Measurements from ENCODE around the gene MATK.
"Not testable (repeated sequence)": the region's sequence is repeated elsewhere in the genome, so short reads cannot be mapped to it uniquely, and the experiment has no call there.

MATK gene

DNA sequence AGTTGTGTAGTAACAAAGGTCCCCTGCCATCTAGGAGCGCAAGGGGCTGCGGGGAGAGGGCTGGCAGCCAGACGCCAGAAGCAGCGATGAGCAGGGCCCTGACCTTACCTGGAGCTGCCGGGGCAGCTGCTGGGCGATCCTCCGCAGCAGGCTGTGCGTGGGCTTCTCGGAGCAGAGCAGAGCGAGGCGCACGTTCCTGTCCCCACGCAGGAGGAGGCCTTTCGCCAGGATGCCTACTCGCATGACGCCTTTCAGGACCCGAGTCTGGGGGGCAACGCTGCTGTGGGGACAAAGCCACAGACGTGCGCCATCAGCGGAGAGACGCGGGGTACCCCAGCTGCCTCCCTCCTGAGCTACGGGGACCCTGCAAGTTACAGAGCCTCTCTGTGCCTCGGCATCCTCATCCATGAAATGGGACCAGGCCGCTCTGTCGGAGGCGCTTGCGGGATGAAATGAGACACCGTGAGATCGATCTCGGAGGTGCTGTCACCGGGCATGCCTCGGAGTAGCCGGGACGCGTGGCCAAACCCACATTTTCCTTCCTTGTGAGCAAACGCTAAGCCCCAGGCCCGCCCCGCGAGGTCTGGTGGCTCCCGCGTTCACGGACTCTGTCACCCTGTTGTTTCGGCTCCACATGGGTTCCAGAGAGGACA lies 30.5 kb upstream of the MATK start:
- DNase-seq (ENCODE audit: low read depth in 2 of 2), result no peak

GRCh38 chr19:3816148-3816547 lies 30.0 kb upstream of the MATK start:
- DNase-seq (ENCODE audit: low read depth in 2 of 2), result not testable (repeated sequence)

- DNase-seq (ENCODE audit: low read depth in 2 of 2), result no peak
Observed at GRCh38 chr19:3814648-3815047, 28.5 kb upstream of the MATK start.

GRCh38 chr19:3813473-3814392 lies 27.6 kb upstream of the MATK start:
- DNase-seq (ENCODE audit: low read depth in 2 of 2), result no peak

DNA sequence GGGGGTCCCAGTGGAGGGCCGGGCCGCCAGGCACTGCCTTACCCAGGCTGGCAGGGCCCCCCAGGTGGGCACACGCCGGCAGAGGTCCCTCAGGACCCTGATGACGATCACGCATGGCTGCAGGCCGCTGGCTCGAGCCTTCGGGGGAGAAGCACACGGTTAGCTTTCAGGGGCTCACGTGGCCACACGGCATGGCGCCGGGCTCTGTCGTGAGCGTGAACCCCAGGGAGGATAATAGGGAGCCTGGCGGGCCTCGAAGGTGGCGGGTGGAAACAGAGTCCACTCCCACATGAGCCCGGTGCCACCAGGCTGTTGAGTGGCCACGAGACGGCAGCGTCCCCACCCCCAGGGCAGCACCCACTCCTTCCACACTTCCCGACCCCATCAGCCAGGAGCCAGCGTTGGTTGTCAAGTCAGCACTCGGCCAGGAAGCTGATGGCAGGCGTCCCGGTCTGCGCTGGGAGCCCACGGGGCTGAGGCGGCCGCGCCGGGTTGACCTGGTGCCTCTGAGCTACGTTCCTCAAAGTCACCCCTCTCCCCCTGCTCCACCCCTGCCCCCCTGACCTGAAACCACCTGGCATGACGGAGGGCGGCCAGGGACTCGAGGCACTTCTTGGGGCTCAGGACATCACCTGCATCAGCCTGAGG lies 24.7 kb upstream of the MATK start:
- DNase-seq (ENCODE audit: low read depth in 2 of 2), result no peak

DNA sequence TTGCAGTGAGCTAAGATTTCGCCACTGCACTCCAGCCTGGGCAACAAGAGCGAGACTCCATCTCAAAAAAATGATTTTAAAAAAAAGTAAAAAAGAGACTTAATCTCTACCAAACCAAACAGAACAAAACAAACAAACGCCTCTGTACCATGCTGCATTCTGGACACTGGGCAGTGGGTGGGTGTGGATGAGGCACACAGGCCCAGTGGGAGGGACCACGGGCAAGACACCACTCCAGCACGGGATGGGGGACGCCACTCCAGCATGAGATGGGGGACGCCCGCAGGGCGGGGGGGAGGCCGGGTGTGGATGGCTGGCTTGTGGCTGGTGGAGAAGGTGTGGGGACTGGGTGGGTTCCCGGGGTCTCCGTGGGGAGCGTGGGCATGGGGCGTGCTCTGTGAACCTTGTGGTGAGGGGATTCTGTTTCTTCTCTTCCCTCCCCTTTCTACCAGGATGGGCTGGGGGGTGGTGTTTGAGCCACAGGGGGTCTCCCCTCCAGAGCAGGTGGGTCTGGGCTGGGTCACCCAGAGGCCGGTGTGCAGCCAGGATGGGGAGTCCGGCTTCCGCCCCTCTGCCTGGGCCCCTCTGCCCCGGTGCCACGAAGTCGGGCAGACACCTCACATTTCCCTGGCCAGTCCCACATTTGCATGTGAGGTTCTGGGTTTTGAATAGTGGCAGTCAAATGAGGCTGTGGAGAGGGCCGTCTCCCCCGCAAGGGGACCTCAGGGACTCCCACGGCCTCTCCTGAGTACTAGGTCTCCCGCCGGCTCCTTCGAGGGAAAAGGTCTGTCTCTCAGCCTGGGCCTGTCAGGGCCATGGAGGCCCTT lies 23.9 kb upstream of the MATK start:
- DNase-seq (ENCODE audit: low read depth in 2 of 2), result no peak

- DNase-seq (ENCODE audit: low read depth in 2 of 2), result no peak
Observed at GRCh38 chr19:3808420-3809143, 22.4 kb upstream of the MATK start.

DNA sequence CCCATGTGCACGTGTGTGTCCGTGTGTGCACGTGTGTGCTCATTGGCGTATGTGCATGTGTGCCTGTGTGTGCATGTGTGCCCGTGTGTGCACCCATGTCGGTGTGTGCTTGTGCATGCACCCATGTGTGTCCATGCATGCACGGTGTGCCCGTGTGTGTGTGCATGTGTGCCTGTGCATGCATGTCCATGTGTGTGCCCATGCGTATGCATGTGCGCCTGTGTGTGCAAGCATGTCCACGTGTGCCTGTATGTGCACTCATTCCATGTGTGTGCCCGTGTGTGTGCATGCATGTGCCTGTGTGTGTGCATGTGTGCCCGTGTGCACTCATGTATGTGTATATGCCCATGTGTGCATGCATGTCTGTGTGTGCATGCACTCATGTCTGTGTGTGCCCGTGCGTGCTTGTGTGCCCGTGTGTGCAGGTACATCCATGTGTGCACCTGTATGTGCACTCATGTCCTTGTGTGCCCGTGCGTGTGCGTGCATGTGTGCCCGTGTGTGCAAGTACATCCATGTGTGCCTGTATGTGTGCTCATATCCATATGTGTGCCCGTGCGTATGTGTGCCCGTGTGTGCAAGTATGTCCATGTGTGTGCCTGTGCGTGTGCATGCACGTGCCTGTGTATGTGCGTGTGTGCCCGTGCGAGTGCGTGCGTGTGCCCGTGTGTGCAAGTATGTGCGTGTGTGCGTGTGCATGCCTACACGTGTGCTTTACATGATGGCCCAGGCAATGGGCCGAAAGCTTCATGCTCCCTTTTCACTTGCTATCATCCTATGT lies 21.6 kb upstream of the MATK start:
- DNase-seq (ENCODE audit: low read depth in 2 of 2), result no peak

GRCh38 chr19:3807131-3807480 lies 20.9 kb upstream of the MATK start:
- no peak for DNase-seq (ENCODE audit: low read depth in 2 of 2)

DNA sequence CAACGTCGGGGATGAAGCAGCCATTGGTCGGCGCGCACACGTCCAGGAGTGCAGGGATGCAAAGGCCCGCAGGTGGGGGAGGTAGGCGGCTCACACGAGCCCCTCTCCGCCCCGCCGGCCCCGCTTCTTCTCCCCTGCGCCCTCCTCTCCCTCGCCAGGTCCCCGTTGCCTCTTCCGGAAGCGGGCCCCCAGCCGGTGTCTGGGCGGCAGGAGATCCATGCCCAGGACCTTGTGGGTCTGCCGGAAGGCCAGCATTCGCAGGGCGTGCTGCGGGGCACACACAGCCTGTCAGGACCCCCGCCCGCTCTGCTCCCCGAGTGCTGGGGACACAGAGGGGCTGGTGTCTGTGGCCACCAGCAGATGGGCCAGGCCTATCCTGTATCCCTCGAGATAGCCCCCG lies 19.7 kb upstream of the MATK start:
- no peak for DNase-seq (ENCODE audit: low read depth in 2 of 2)

DNA sequence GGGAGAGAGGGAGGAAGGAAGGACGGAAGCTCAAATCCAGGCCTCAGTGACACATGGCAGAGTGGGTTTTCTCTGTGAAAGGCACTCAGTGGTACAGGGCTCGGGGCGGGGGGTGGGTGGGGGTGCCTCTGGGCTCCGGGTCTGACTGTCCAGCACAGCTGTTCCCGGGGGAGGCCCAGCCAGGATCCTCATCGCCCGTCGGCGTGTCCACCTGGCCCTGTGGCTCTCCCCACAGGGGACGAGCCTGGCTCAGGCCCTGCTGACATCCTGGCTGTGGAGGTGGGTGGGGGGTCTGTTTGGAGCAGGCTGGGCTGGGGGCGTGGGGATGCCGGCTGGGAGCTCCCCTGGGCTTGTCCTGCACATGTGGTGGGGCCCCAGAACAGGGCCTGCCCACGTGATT lies 18.2 kb upstream of the MATK start:
- DNase-seq (ENCODE audit: low read depth in 2 of 2), result no peak

DNA sequence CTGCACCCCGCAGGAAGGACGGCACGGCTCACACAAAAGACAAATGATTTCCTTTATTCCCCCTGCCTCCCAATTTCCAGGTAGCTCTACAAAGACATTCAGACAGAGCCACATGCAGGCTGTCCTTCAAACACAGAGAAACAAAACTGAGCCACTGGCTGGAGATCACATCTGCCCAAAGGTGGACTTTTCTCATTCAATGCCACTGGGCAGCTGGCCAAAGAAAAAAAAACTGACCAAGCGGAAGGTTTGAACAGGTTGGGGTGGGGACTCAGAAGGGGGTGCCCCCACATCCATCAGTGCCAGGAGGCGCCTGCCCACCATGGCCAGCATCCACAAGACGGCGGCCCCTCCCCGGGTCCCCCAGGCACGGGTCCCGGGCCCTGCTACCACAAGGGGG lies 17.8 kb upstream of the MATK start:
- DNase-seq (ENCODE audit: low read depth in 2 of 2), result no peak

- no peak for DNase-seq (ENCODE audit: low read depth in 2 of 2)
Observed at GRCh38 chr19:3803114-3803888, 17.1 kb upstream of the MATK start.

- DNase-seq (ENCODE audit: low read depth in 2 of 2), result no peak
Observed at GRCh38 chr19:3801412-3802096, 15.4 kb upstream of the MATK start.

- DNase-seq (ENCODE audit: low read depth in 2 of 2), result no peak
Observed at GRCh38 chr19:3800996-3801395, 14.8 kb upstream of the MATK start.

GRCh38 chr19:3798137-3798536 lies 12.0 kb upstream of the MATK start:
- no peak for DNase-seq (ENCODE audit: low read depth in 2 of 2)

DNA sequence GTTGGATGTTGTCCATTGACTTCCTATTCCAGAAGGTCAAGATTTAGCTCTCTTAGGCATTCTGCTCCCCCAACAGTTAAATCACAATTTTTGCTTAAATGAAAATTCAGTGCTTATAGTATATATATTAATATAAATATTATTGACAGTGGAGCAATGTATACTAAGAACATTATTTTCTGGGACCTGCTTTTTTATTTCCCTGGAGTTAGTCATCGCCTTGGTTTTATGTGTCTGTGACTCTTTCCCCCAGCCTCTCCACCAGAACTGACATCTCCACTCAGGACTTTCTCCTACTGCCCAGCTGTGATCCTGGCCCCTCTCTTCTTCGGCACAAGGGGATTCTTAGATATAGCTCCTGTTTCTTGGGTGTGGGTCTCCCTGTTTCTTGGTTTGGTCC lies 10.2 kb upstream of the MATK start:
- no peak for DNase-seq (ENCODE audit: low read depth in 2 of 2)

GRCh38 chr19:3793799-3794198 lies 7.6 kb upstream of the MATK start:
- no peak for DNase-seq (ENCODE audit: low read depth in 2 of 2)

DNA sequence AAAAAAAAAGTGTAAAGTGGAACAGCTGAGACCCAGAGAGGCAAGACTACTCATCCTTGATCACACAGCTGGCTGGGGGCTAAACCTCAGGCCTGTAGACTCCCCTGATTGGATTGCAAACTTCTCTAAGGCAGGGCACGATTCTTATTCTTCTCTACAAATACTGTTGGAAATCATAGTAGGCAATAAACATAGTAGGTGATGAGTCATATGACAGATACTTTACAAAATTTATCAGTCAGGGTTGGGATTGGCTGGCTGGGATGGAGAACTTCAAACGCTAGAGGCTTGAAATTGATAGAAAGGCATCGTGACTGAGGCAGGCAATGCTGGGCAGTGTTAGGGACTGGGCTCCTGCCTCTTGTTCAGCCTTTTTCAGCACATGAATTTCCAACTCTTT lies 5.9 kb upstream of the MATK start:
- DNase-seq (ENCODE audit: low read depth in 2 of 2), result no peak
